Retina (tissue), 1 donor: ENCODE data around the gene MAP2K3.
"Not testable (repeated sequence)": the region's sequence is repeated elsewhere in the genome, so short reads cannot be mapped to it uniquely, and the experiment has no call there.

Experiments
- DNase-seq: peaks from one replicate; pipeline ENCODE4 v3.0.0-alpha.2; 2016

The MAP2K3 gene

GRCh38 chr17:21297597-21297996 lies 13.1 kb downstream of the MAP2K3 start:
- no peak for DNase-seq

- DNase-seq = no peak
Observed at GRCh38 chr17:21298056-21298982, 13.8 kb downstream of the MAP2K3 start.

- DNase-seq = no peak
Observed at GRCh38 chr17:21298983-21299519, 14.5 kb downstream of the MAP2K3 start.

GRCh38 chr17:21299981-21300600 lies 15.6 kb downstream of the MAP2K3 start:
- no peak for DNase-seq

- DNase-seq = no peak
Observed at GRCh38 chr17:21300601-21301571, 16.4 kb downstream of the MAP2K3 start.

- no peak for DNase-seq
Observed at GRCh38 chr17:21301593-21302550, 17.4 kb downstream of the MAP2K3 start.

GRCh38 chr17:21302711-21303425 lies 18.4 kb downstream of the MAP2K3 start:
- no peak for DNase-seq

GRCh38 chr17:21303441-21304065 lies 19.0 kb downstream of the MAP2K3 start:
- no peak for DNase-seq

GRCh38 chr17:21304091-21304490 lies 19.6 kb downstream of the MAP2K3 start:
- DNase-seq = no peak

- not testable (repeated sequence) for DNase-seq
Observed at GRCh38 chr17:21304551-21305151, 20.1 kb downstream of the MAP2K3 start.

GRCh38 chr17:21305431-21306180 lies 21.1 kb downstream of the MAP2K3 start:
- DNase-seq = not testable (repeated sequence)

- not testable (repeated sequence) for DNase-seq
Observed at GRCh38 chr17:21306611-21307272, 22.2 kb downstream of the MAP2K3 start.

- not testable (repeated sequence) for DNase-seq
Observed at GRCh38 chr17:21307273-21307625, 22.7 kb downstream of the MAP2K3 start.

GRCh38 chr17:21308931-21309381 lies 24.4 kb downstream of the MAP2K3 start:
- not testable (repeated sequence) for DNase-seq

- DNase-seq = not testable (repeated sequence)
Observed at GRCh38 chr17:21310061-21310765, 25.7 kb downstream of the MAP2K3 start.

GRCh38 chr17:21310766-21311602 lies 26.5 kb downstream of the MAP2K3 start:
- DNase-seq = not testable (repeated sequence)

GRCh38 chr17:21313320-21313719 lies 28.8 kb downstream of the MAP2K3 start:
- DNase-seq = no peak
